GOT3 (cell line): ENCODE results near the gene OR5M8.

ENCODE experiments used
- DNase-seq: peaks from one replicate; lab custom pipeline; 2025; ENCODE audit warnings: mixed read lengths; lab: John Stamatoyannopoulos, UW

OR5M8 gene

GRCh38 chr11:56491270-56491669, at the start of gene OR5M8:
Gene OR5M8 (minus strand): TSS chr11:56491370. CDS start chr11:56491370, 0 bp downstream.
- DNase-seq: no peak

GRCh38 chr11:56533054-56533740, 42.0 kb upstream of the OR5M8 start:
- DNase-seq: no peak

DNA sequence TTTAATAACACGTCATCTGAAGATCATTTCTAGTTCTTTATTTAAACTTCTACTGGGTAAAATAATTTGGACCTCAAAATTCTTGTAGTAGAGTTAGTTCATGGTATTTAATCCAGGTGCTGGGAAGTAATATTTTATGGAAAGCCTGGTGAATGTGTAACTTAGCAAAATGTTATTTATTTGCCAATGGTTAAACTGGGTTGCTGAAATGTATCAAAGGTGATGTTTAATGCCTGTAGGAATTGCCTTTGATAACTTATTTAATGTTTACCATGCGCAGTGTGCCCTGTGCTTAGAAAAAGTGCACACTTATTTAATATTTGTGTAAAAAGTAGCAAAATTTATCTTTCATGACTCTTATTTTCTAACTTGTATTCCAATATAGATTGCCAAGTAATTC, 40.7 kb upstream of the OR5M8 start:
- no peak for DNase-seq

DNA sequence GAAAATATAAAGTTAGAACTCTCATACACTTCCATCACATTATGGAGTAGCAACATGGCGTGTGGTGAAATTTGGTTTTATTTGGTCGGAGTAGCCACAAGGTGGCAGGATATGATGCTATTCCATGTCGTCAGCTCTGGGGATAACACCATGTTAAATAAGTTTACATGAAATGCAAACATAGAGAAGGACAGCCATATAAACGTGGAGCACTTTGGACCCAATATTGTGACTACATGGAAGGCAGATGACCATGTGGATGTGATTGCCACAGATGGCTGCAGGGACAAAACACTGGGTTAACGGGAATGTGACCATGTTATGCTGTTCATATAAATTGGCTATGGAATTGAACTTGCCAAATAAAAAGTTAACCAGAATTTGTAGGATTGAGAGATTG, 30.8 kb upstream of the OR5M8 start:
- DNase-seq: no peak

GRCh38 chr11:56513280-56513679, 22.1 kb upstream of the OR5M8 start:
- no peak for DNase-seq

DNA sequence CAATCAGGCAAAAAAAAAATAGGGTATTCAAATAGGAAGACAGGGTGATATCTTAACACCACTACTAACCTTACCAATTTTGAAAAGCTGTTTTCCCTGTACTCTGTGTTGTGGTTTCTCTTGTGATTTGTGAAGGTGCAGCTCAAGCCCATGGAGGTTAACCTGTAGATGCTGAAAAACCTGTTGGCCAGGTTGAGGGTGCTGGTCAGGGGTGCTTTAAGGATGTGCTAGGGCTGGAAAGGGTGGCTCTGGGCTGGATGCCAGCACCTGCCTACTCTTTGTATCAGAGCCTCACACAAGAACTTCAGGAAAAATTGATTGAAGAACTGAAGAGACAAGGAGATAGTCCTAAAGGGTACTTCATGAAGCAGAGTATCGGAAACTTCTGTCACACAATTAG, 18.3 kb upstream of the OR5M8 start:
- DNase-seq: no peak

GRCh38 chr11:56497010-56497409, 5.8 kb upstream of the OR5M8 start:
- DNase-seq: no peak

DNA sequence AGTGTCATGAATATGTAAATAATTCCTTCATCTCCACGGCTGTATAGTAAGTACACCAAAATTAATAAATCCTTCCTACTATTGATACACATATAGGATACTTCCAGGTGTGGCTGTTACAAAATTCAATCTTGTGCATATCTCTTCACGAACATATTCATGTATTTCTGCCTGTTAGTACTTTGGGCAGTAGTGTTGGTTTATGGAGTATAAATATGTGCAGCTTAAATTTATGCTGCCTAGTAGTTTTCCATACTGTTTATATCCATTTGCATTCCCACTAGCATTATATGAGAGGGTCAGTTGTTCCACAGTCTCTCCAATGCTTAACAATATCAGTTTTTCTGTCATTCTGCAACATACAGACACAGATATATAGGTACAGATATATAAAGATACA, 3.9 kb upstream of the OR5M8 start:
- no peak for DNase-seq

DNA sequence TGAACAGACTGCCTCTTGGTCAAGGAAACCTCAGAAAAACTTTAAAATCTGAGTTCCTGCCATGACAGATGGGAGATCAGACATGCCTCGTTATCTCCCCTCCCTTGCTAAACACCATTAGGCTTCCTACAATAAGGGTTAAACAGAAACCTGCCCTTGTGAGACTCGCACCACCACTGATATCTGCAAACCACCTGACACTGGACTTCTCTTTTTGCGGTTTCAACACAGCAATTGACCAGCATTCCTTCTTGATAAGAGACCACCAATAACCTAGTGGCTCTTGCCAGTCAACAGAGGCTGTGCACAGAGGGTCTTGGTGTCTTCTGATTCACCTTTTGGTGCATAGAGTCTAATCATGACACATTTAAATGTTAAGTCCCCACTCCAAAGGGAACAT, 4.4 kb downstream of the OR5M8 start:
- no peak for DNase-seq

DNA sequence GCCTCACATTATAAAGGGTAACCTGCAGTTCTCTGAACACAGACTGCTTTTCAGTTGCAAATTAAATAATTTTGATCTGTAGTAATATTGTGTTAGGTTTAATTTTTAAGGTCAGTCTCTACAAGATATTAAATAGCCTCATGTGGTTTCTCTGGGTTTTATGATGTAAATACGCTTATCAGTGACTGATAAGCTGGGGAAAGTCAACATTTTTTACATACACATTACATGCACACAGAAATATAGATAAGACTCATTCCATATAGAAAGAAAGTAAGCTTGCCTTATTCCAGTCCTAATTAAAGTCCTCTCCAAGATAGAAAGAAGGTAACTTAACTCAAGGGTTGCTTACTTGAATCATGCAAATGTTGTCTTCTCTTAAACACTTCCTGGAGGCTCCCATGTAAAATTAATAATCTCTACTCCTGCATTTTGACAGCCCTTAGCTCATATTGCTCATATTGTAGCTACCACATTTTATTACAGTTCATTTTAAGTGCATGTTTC, 16.4 kb downstream of the OR5M8 start:
- DNase-seq: no peak

DNA sequence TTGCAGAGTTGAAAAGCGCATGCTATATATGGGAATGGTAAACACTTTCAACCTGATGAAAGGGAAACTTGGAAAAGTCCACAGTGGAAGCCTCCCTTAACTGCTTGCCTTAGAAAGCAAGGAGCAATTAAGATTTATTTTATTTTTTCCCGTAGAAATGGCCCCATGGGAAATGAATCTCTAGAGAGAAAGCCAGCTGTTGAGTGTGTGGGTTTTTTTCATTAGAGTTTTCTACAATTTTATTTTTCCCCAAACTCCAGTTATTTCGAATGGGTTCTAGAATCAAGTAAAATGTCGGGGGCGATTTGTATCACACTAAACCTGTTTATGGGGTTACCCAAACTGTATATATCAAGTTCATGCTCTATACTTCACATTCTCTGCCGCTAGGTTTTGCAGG, 17.9 kb downstream of the OR5M8 start, which contains the start of gene OR5M3:
TSS of gene OR5M3 (minus strand) at position 101 of the 400 bp plus-strand sequence. CDS start 2,855 bp downstream, outside the sequence.
- no peak for DNase-seq

DNA sequence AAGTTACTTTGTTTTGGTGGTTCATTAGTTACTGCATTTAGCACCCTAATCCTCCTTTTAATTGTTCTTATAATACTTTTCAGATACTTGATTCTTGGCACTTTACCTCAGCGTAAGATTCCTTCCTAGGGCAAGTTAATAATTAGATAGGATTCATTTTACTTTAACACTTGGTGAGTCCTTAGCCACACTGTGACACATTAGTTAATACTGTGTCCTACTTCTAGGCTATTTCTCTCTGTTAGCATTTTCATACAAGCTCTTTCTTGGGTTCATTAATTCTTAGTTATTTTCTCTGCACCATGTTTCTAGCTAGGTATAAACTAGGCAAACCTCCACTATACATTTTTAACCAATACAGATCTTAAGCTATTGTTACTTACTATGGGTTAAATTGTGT, 34.1 kb downstream of the OR5M8 start:
- DNase-seq: no peak

DNA sequence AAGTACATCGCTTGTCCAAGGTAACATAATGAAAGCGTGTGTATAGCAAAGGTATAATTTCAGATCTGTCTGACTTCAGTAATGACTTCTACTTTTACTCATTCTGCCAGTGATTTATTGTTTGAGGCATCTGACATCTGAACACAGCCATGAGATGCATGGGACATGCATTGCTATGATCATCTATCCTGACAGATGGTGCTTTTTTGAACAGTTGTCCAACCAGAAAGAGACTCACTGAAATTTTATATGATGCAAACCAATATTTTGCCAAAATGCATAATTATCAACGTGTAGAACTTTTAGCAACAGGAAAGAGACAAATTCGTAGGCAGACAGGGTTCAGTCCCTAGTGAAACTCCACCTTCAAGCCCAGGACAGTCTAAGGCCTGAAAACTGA, 37.6 kb downstream of the OR5M8 start:
- DNase-seq: no peak
